ENCODE measurements around the gene OR2T6.
"Not testable (repeated sequence)": the region's sequence is repeated elsewhere in the genome, so short reads cannot be mapped to it uniquely, and the experiment has no call there.

GRCh38 chr1:248436303-248436702 is 60.8 kb downstream of the OR2T6 start:
- not testable (repeated sequence) for TF ChIP-seq POLR2A (IDR thresholded peaks at IDR 0.05)
- TF ChIP-seq, protein P1, sequence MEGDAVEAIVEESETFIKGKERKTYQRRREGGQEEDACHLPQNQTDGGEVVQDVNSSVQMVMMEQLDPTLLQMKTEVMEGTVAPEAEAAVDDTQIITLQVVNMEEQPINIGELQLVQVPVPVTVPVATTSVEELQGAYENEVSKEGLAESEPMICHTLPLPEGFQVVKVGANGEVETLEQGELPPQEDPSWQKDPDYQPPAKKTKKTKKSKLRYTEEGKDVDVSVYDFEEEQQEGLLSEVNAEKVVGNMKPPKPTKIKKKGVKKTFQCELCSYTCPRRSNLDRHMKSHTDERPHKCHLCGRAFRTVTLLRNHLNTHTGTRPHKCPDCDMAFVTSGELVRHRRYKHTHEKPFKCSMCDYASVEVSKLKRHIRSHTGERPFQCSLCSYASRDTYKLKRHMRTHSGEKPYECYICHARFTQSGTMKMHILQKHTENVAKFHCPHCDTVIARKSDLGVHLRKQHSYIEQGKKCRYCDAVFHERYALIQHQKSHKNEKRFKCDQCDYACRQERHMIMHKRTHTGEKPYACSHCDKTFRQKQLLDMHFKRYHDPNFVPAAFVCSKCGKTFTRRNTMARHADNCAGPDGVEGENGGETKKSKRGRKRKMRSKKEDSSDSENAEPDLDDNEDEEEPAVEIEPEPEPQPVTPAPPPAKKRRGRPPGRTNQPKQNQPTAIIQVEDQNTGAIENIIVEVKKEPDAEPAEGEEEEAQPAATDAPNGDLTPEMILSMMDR (IDR thresholded peaks at IDR 0.05), result not testable (repeated sequence)
